Colon (tissue), 2 donors: Measurements from ENCODE around the gene ABCB10.

Experiments used
- FAIRE-seq: peaks from 2 replicates; lab custom pipeline; 2012; peaks lifted over from hg19 to GRCh38; lab: Jason Lieb, UNC
- donor health status: control.
- donor health status: control.

ABCB10 gene

GRCh38 chr1:229471175-229471574 lies 87.3 kb downstream of the ABCB10 start:
- no peak for FAIRE-seq

- no peak for FAIRE-seq
Observed at GRCh38 chr1:229470406-229471043, 88.0 kb downstream of the ABCB10 start.

DNA sequence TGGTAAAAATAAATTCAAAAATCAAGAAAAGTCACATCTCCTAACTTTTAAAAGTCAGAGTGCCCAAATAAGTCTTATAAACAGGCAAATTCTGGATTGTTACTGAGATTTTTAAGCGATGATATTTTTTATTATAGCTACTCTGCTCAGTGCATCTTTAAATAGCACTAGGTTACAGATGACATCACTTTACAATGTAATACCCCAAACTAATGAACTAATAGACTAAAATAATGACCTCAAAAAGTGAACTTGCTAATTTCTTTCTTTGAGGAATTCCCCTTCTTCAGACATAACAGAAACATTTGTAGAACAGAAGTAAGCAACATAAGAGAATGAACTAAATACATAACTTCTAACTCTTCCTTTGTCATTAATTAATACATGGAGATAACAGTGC lies 91.6 kb downstream of the ABCB10 start:
- no peak for FAIRE-seq
